DMS114 treated with DMSO at 0.1 percent for 48 hours (cell line): Measurements from ENCODE around the gene PDE8A.

ENCODE experiments used
- DNase-seq: peaks from one replicate; lab custom pipeline; 2025; ENCODE audit not compliant: unreplicated experiment; lab: John Stamatoyannopoulos, UW

PDE8A gene

GRCh38 chr15:84981711-84982300 lies at the start of gene PDE8A:
Gene PDE8A, plus strand, starts transcription at chr15:84981856. Its CDS starts 307 bp downstream, at chr15:84982163.
- no peak for DNase-seq

GRCh38 chr15:84934942-84935729 lies 46.5 kb upstream of the PDE8A start:
- DNase-seq: no peak

- no peak for DNase-seq
Observed at GRCh38 chr15:84937144-84937543, 44.5 kb upstream of the PDE8A start.

GRCh38 chr15:84938726-84939125 lies 42.9 kb upstream of the PDE8A start:
- DNase-seq: no peak

- DNase-seq: no peak
Observed at GRCh38 chr15:84940399-84940798, 41.3 kb upstream of the PDE8A start.

- no peak for DNase-seq
Observed at GRCh38 chr15:84942456-84942855, 39.2 kb upstream of the PDE8A start.

- DNase-seq: no peak
Observed at GRCh38 chr15:84944311-84944710, 37.3 kb upstream of the PDE8A start.

- DNase-seq: no peak
Observed at GRCh38 chr15:84944861-84945260, 36.8 kb upstream of the PDE8A start.

- DNase-seq: no peak
Observed at GRCh38 chr15:84946772-84947489, 34.7 kb upstream of the PDE8A start.

GRCh38 chr15:84947947-84948830 lies 33.5 kb upstream of the PDE8A start:
- no peak for DNase-seq

GRCh38 chr15:84949043-84949442 lies 32.6 kb upstream of the PDE8A start:
- DNase-seq: no peak

- no peak for DNase-seq
Observed at GRCh38 chr15:84949845-84950569, 31.6 kb upstream of the PDE8A start.

GRCh38 chr15:84950570-84951111 lies 31.0 kb upstream of the PDE8A start:
- no peak for DNase-seq

- DNase-seq: no peak
Observed at GRCh38 chr15:84951736-84952135, 29.9 kb upstream of the PDE8A start.

GRCh38 chr15:84953136-84953535 lies 28.5 kb upstream of the PDE8A start:
- DNase-seq: no peak

GRCh38 chr15:84953726-84954125 lies 27.9 kb upstream of the PDE8A start:
- no peak for DNase-seq

- peak; percentile 83 for DNase-seq
Observed at GRCh38 chr15:84955089-84955848, 26.4 kb upstream of the PDE8A start.

GRCh38 chr15:84956199-84956598 lies 25.5 kb upstream of the PDE8A start:
- no peak for DNase-seq

- DNase-seq: no peak
Observed at GRCh38 chr15:84960391-84961113, 21.1 kb upstream of the PDE8A start.
